ENCODE measurements around the gene MBD5.

Gene MBD5

DNA sequence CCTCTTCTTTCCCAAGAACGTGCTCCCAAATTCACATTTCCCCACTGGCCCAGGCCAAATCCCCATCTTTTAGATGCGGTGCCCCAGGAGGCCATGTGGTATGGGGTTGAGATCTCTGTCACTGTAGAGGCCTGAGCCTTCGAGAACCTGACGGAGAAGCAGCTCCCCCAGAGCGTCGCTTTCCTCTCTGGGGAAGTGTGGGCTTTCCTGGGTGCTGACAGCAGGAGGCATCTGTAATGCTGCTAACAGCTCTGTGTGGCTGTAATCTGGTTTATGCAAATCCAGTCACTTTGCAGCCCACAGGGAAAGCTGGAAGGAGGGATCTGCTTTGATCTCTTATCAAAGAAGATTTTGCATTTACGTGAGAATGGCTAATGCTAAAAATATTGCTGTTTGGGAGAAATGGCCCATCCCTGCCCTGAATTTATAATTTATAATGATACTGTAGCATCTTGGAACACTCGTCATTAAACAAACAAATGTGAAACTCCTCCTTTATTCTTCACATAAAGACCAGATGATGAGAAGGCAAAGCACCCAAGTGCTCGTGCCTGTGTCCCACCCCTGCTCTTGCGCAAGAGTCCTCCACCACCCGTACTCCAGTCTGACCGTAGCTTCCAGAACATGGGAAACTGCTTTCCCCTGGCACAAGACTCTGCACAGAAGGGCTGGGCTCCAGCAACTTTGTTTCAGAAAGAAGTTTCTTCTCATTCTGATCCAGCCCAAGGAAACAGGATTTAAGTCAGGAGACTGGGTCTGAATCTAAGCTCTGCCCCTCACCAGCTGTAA, 513.7 kb downstream of the MBD5 start:
- TF ChIP-seq CREB1 (IDR thresholded peaks at IDR 0.05; ENCODE audit: low read depth) (no peak), CEBPB (IDR thresholded peaks at IDR 0.05) (peak; percentile 81), USF1 (IDR thresholded peaks at IDR 0.05) (no peak)

- TF ChIP-seq TCF12 (IDR thresholded peaks at IDR 0.05; ENCODE audit: low read depth) (no peak), EGR1 (IDR thresholded peaks at IDR 0.05) (no peak), TAF1 (IDR thresholded peaks at IDR 0.05; ENCODE audit: low read depth) (no peak)
These were observed 517.5 kb downstream of the MBD5 start for GRCh38 chr2:148538375-148538774.

DNA sequence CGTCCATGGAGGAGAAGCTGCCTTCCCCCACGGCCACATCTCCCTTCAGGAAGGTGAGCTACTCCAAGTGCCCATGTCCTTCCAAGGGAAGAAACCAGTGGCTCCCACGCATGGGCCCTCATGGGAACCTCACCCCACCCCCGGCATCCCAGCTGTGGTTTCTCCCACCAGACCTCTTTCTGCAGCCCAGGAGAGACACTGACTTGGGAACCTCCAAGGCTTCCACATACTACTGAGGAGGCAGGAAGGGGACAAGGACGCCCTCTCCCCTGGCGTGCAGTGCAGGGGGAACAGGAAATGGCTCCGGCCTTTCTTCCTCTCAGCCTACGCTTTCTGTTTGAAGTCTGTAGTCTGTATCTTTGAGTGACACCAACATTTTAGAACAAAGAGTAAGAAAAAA, 519.1 kb downstream of the MBD5 start:
- no peak for TF ChIP-seq REST (IDR thresholded peaks at IDR 0.05; ENCODE audit: low read depth)
- TF ChIP-seq EP300 (IDR thresholded peaks at IDR 0.05; ENCODE audit: borderline replicate concordance) = no peak
- TF ChIP-seq NFIC (IDR thresholded peaks at IDR 0.05) = no peak
- TF ChIP-seq FOXM1 (IDR thresholded peaks at IDR 0.05; ENCODE audit: borderline replicate concordance, low read depth) = no peak
- no peak for TF ChIP-seq ZBTB7A (IDR thresholded peaks at IDR 0.05; ENCODE audit: low read depth)
- TF ChIP-seq CEBPB (IDR thresholded peaks at IDR 0.05) = no peak
- TF ChIP-seq YY1 (IDR thresholded peaks at IDR 0.05; ENCODE audit: low read depth) = no peak
- TF ChIP-seq EGR1 (IDR thresholded peaks at IDR 0.05) = no peak
- no peak for TF ChIP-seq USF1 (IDR thresholded peaks at IDR 0.05)
- TF ChIP-seq CREB1 (IDR thresholded peaks at IDR 0.05; ENCODE audit: low read depth) = no peak
- TF ChIP-seq TEAD4 (IDR thresholded peaks at IDR 0.05) = no peak
- no peak for TF ChIP-seq TAF1 (IDR thresholded peaks at IDR 0.05; ENCODE audit: low read depth)

GRCh38 chr2:148541792-148542191, 520.9 kb downstream of the MBD5 start:
- TF ChIP-seq NFIC (IDR thresholded peaks at IDR 0.05) = no peak
- TF ChIP-seq USF1 (IDR thresholded peaks at IDR 0.05) = no peak
- TF ChIP-seq CREB1 (IDR thresholded peaks at IDR 0.05; ENCODE audit: low read depth) = no peak
- TF ChIP-seq YY1 (IDR thresholded peaks at IDR 0.05; ENCODE audit: low read depth) = no peak
- TF ChIP-seq FOXM1 (IDR thresholded peaks at IDR 0.05; ENCODE audit: borderline replicate concordance, low read depth) = no peak
- TF ChIP-seq EP300 (IDR thresholded peaks at IDR 0.05; ENCODE audit: borderline replicate concordance) = no peak
- no peak for TF ChIP-seq TAF1 (IDR thresholded peaks at IDR 0.05; ENCODE audit: low read depth)

DNA sequence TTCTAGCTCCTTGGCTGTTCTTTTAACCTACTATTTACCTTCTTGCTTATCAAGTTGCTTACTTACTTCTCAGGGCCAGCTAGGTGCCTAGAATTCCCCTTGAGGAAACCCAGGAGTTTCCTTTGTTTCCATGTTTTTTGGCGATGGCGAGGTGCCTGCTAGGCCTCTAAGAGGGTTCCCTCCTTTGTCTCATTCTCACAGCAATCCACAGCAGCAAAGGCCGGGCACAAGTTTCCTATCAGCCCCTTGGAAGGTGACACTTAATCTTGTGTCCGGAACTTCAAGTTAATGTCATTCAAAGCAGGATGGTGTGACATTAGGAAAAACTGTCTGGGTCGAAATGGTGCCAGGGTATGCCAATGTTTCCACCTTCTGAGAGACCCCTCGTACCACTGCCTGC, 521.7 kb downstream of the MBD5 start:
- TF ChIP-seq TAF1 (IDR thresholded peaks at IDR 0.05; ENCODE audit: low read depth) (no peak), TCF12 (IDR thresholded peaks at IDR 0.05; ENCODE audit: low read depth) (no peak), EGR1 (IDR thresholded peaks at IDR 0.05) (no peak), CEBPB (IDR thresholded peaks at IDR 0.05) (no peak), TEAD4 (IDR thresholded peaks at IDR 0.05) (no peak)

DNA sequence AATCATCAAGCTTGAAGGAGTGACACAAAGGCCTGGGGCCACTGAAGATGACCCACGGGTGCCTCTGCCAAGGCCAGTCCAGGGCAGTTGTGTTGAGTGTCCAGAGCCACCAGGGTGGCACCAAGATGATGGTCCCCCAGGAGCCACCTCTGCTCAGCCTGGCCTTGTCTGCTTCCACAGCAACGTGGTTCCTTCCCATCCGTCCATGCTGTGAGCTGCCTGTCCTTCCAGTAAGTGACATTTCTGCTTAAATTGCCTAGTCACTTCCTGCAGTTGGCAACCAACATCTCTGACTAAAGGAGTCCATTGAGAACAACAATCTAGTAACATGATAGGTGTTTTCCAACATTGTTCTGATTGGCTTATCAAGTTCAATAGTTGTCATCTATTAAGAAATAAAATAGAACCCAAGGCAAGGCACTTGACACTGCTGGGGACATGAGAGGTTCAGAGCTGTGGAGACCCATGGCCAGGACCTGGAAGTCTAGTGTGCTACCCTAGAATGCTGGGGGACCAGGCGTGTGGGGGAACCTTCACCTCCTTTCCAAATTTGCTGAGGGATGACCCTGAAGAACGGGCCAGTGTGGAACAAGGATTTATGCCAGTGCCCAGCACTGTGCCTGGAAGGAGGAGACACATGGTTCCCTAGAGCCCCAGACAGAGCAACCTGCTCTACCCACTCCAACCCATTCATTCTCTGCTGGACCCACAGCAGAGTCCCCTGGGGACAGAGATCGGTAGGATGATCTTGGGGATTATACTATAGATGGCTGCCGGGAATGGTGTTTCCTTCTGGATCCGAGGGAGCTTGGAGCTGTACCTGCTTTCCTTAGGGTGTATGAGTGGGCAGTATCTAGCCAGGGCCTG, 524.7 kb downstream of the MBD5 start:
- TF ChIP-seq EP300 (IDR thresholded peaks at IDR 0.05; ENCODE audit: borderline replicate concordance) = no peak
- TF ChIP-seq CEBPB (IDR thresholded peaks at IDR 0.05) = no peak
- TF ChIP-seq MAX (IDR thresholded peaks at IDR 0.05) = no peak
- no peak for TF ChIP-seq ZBTB7A (IDR thresholded peaks at IDR 0.05; ENCODE audit: low read depth)
- no peak for TF ChIP-seq FOXM1 (IDR thresholded peaks at IDR 0.05; ENCODE audit: borderline replicate concordance, low read depth)
- TF ChIP-seq TCF12 (IDR thresholded peaks at IDR 0.05; ENCODE audit: low read depth) = no peak
- no peak for TF ChIP-seq EGR1 (IDR thresholded peaks at IDR 0.05)
- TF ChIP-seq NFIC (IDR thresholded peaks at IDR 0.05) = no peak
- TF ChIP-seq YY1 (IDR thresholded peaks at IDR 0.05; ENCODE audit: low read depth) = no peak
- TF ChIP-seq CREB1 (IDR thresholded peaks at IDR 0.05; ENCODE audit: low read depth) = no peak
- TF ChIP-seq USF1 (IDR thresholded peaks at IDR 0.05) = no peak
- no peak for TF ChIP-seq REST (IDR thresholded peaks at IDR 0.05; ENCODE audit: low read depth)
- no peak for TF ChIP-seq TEAD4 (IDR thresholded peaks at IDR 0.05)
- no peak for TF ChIP-seq RAD21 (IDR thresholded peaks at IDR 0.05; ENCODE audit: low read depth)
- no peak for TF ChIP-seq TAF1 (IDR thresholded peaks at IDR 0.05; ENCODE audit: low read depth)
